Measurements from ENCODE around the gene COL4A6.

The COL4A6 gene

GRCh38 chrX:108323751-108324150, 114.5 kb downstream of the COL4A6 start:
- DNase-seq: no peak

GRCh38 chrX:108322234-108322633, 116.0 kb downstream of the COL4A6 start:
- DNase-seq: no peak

- DNase-seq: no peak
These were observed 121.8 kb downstream of the COL4A6 start for GRCh38 chrX:108316456-108316855.

- DNase-seq: no peak
These were observed 124.6 kb downstream of the COL4A6 start for GRCh38 chrX:108313669-108314068.

- DNase-seq: no peak
These were observed 125.3 kb downstream of the COL4A6 start for GRCh38 chrX:108312957-108313356.

- DNase-seq: no peak
These were observed 126.2 kb downstream of the COL4A6 start for GRCh38 chrX:108312011-108312410.

GRCh38 chrX:108310506-108310905, 127.7 kb downstream of the COL4A6 start:
- no peak for DNase-seq

- no peak for DNase-seq
These were observed 129.1 kb downstream of the COL4A6 start for GRCh38 chrX:108309144-108309543.

GRCh38 chrX:108307132-108308085, 130.8 kb downstream of the COL4A6 start:
- DNase-seq: no peak

- DNase-seq: no peak
These were observed 132.1 kb downstream of the COL4A6 start for GRCh38 chrX:108306086-108306485.

GRCh38 chrX:108304757-108305156, 133.5 kb downstream of the COL4A6 start:
- DNase-seq: no peak

- no peak for DNase-seq
These were observed 134.0 kb downstream of the COL4A6 start for GRCh38 chrX:108304210-108304609.

GRCh38 chrX:108303682-108304081, 134.5 kb downstream of the COL4A6 start:
- DNase-seq: no peak

GRCh38 chrX:108299704-108300103, 138.5 kb downstream of the COL4A6 start:
- DNase-seq: no peak

- DNase-seq: no peak
These were observed 139.1 kb downstream of the COL4A6 start for GRCh38 chrX:108299101-108299591.

- no peak for DNase-seq
These were observed 140.0 kb downstream of the COL4A6 start for GRCh38 chrX:108298165-108298602.

GRCh38 chrX:108297290-108297689, 140.9 kb downstream of the COL4A6 start:
- DNase-seq: no peak

- DNase-seq: no peak
These were observed 146.2 kb downstream of the COL4A6 start for GRCh38 chrX:108292053-108292452.

- DNase-seq: no peak
These were observed 152.3 kb downstream of the COL4A6 start for GRCh38 chrX:108285918-108286317.

GRCh38 chrX:108285356-108285755, 152.9 kb downstream of the COL4A6 start:
- no peak for DNase-seq

GRCh38 chrX:108275732-108276131, 162.5 kb downstream of the COL4A6 start:
- no peak for DNase-seq

- no peak for DNase-seq
These were observed 166.8 kb downstream of the COL4A6 start for GRCh38 chrX:108271397-108271787.

GRCh38 chrX:108270739-108271396, 167.4 kb downstream of the COL4A6 start:
- DNase-seq: no peak

- no peak for DNase-seq
These were observed 167.9 kb downstream of the COL4A6 start for GRCh38 chrX:108270280-108270679.
